ENCODE results near the gene PATJ. TPM values are rescaled to one million over a fixed set of nuclear protein-coding genes. Genes with fewer than 3 reads are reported as not detected.
A peak's percentile ranks its signal among the peaks of the same experiment; 100 is the strongest.

PATJ gene
- total and polyA plus RNA-seq, 2 experiments from 2014 or later = 20.0 to 44.8 TPM

DNA sequence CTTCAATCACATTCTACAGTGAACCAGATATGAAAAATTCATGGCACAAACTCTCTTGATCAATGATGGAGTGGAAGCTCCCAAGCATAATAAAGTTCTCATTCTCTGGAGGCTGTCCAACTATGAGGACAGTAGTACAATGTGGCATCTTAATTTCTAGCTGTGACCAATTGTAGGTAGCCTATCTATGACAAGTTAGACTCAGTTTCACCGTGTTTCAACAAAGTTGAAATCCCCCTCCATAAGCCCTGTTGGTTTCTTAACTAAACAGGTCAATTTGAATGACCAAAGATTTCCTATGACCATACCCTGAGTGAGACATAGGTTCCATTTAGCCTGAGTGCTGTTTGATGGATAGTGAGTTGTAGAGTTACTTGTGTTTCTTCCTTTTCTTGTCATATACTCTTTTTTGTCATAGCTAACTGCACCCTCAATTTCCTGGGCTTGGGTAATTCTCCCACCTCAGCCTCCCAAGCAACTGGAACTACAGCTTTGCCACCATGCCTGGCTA lies 11.8 kb downstream of the PATJ start:
- Histone ChIP-seq H3K9me2 (replicated peaks; ENCODE audit: insufficient read depth) (no peaks in the 10 kb centered on the region), H2AFZ (no peak overlapping the region), H3K27ac (no peak overlapping the region), H3K79me2 (peaks cover 84% of the 10 kb centered on the region), H3K36me3 (replicated peaks; ENCODE audit: insufficient read depth, low read depth) (no peaks in the 10 kb centered on the region), H3K27me3 (no peaks in the 10 kb centered on the region), H4K20me1 (ENCODE audit: insufficient read depth, poor library complexity, severe bottlenecking) (peaks cover 7% of the 10 kb centered on the region), H3K4me2 (no peak overlapping the region), H3K9me3 (ENCODE audit: low read depth) (no peaks in the 10 kb centered on the region), H3K4me1 (ENCODE audit: insufficient read depth) (peaks cover 9% of the 10 kb centered on the region), H3K4me3 (no peak overlapping the region)
- WGBS (ENCODE audit: low lambda C conversion rate, missing lambda C conversion rate) = 81% methylated on average over 1 of the region's 1 CpG
- DNase-seq (ENCODE audit: low spot score) = no peak
- TF ChIP-seq EZH2phosphoT487 (IDR thresholded peaks at IDR 0.05; ENCODE audit: low read depth, severe bottlenecking, unreplicated experiment) (no peak), EZH2 (IDR thresholded peaks at IDR 0.05; ENCODE audit: borderline replicate concordance) (no peak)
- TF ChIP-seq, protein P1, sequence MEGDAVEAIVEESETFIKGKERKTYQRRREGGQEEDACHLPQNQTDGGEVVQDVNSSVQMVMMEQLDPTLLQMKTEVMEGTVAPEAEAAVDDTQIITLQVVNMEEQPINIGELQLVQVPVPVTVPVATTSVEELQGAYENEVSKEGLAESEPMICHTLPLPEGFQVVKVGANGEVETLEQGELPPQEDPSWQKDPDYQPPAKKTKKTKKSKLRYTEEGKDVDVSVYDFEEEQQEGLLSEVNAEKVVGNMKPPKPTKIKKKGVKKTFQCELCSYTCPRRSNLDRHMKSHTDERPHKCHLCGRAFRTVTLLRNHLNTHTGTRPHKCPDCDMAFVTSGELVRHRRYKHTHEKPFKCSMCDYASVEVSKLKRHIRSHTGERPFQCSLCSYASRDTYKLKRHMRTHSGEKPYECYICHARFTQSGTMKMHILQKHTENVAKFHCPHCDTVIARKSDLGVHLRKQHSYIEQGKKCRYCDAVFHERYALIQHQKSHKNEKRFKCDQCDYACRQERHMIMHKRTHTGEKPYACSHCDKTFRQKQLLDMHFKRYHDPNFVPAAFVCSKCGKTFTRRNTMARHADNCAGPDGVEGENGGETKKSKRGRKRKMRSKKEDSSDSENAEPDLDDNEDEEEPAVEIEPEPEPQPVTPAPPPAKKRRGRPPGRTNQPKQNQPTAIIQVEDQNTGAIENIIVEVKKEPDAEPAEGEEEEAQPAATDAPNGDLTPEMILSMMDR (IDR thresholded peaks at IDR 0.05; ENCODE audit: poor library complexity) = no peak

DNA sequence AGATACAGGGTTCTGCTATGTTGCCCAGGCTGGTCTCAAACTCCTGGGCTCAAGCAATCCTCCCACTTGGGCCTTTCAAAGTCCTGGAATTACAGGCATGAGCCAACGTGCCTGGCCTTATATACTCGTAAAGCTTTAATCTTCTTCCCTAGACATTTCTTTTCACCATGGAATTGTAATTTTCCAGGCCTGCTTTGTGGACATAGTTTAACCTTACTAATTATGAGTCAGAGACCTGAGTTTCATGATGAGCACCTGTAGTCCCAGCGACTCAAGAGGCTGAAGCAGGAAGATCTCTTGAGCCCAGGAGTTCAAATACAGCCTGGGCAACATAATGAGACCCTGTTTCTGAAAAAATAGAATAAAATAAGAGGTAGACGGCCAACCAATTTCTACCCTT lies 12.3 kb downstream of the PATJ start:
- Histone ChIP-seq H3K27ac (peak overlapping the region; percentile 39), H3K4me2 (no peak overlapping the region), H3K27me3 (no peaks in the 10 kb centered on the region), H3K36me3 (replicated peaks; ENCODE audit: insufficient read depth, low read depth) (no peaks in the 10 kb centered on the region), H3K4me1 (ENCODE audit: insufficient read depth) (peaks cover 9% of the 10 kb centered on the region), H3K9me3 (ENCODE audit: low read depth) (no peaks in the 10 kb centered on the region), H3K4me3 (no peak overlapping the region), H3K79me2 (peaks cover 81% of the 10 kb centered on the region), H3K9me2 (replicated peaks; ENCODE audit: insufficient read depth) (no peaks in the 10 kb centered on the region), H4K20me1 (ENCODE audit: insufficient read depth, poor library complexity, severe bottlenecking) (peaks cover 7% of the 10 kb centered on the region), H2AFZ (no peak overlapping the region)
- 70% methylated on average over 4 of the region's 4 CpGs for WGBS (ENCODE audit: low lambda C conversion rate, missing lambda C conversion rate)
- TF ChIP-seq EZH2 (IDR thresholded peaks at IDR 0.05; ENCODE audit: borderline replicate concordance) = no peak
- no peak for TF ChIP-seq EZH2phosphoT487 (IDR thresholded peaks at IDR 0.05; ENCODE audit: low read depth, severe bottlenecking, unreplicated experiment)
- TF ChIP-seq, protein P1 (IDR thresholded peaks at IDR 0.05; ENCODE audit: poor library complexity) = no peak
- DNase-seq (ENCODE audit: low spot score) = peak; percentile 23

DNA sequence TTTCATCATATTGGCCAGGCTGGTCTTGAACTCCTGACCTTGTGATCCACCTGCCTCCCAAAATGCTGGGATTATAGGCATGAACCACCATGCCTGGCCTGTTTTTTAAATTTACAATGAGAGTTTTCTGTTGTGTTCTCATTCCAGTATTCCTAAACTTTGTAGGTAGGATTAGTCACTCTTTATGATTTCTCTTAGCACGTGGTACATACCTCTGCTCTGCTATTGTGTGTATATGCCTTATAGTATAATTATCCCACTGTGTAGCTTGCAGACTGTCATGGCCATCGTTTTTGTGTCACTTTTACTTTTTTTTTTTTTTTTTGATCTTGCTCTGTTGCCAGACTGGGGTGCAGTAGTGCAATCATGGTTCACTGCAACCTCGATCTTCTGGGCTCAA lies 14.5 kb downstream of the PATJ start:
- H3K9me2 ChIP-seq (replicated peaks; ENCODE audit: insufficient read depth) = no peaks in the 10 kb centered on the region
- H3K27me3 ChIP-seq = no peaks in the 10 kb centered on the region
- H3K36me3 ChIP-seq (replicated peaks; ENCODE audit: insufficient read depth, low read depth) = no peaks in the 10 kb centered on the region
- H3K4me2 ChIP-seq = no peak overlapping the region
- TF ChIP-seq, protein P1 (IDR thresholded peaks at IDR 0.05; ENCODE audit: poor library complexity) = no peak
- no peak for TF ChIP-seq EZH2phosphoT487 (IDR thresholded peaks at IDR 0.05; ENCODE audit: low read depth, severe bottlenecking, unreplicated experiment)
- TF ChIP-seq EZH2 (IDR thresholded peaks at IDR 0.05; ENCODE audit: borderline replicate concordance) = no peak
- no peaks in the 10 kb centered on the region for H3K9me3 ChIP-seq (ENCODE audit: low read depth)
- H4K20me1 ChIP-seq (ENCODE audit: insufficient read depth, poor library complexity, severe bottlenecking) = peaks cover 10% of the 10 kb centered on the region
- WGBS (ENCODE audit: low lambda C conversion rate, missing lambda C conversion rate) = 91% methylated on average over 3 of the region's 3 CpGs
- H3K27ac ChIP-seq = no peak overlapping the region
- DNase-seq (ENCODE audit: low spot score) = no peak
- peaks cover 81% of the 10 kb centered on the region for H3K79me2 ChIP-seq
- no peak overlapping the region for H3K4me3 ChIP-seq
- no peak overlapping the region for H2AFZ ChIP-seq
- peaks cover 9% of the 10 kb centered on the region for H3K4me1 ChIP-seq (ENCODE audit: insufficient read depth)

Measured in hepatocyte (in vitro differentiated cells).